CD4-positive, alpha-beta T cell treated with Interleukin-17A for 1 hour (primary cell): Measurements from ENCODE around the gene DUSP22.
A peak's percentile ranks its signal among the peaks of the same experiment; 100 is the strongest.

Experiments
- DNase-seq: peaks from one replicate; pipeline ENCODE4 v3.0.0-alpha.2; 2020

The DUSP22 gene

DNA sequence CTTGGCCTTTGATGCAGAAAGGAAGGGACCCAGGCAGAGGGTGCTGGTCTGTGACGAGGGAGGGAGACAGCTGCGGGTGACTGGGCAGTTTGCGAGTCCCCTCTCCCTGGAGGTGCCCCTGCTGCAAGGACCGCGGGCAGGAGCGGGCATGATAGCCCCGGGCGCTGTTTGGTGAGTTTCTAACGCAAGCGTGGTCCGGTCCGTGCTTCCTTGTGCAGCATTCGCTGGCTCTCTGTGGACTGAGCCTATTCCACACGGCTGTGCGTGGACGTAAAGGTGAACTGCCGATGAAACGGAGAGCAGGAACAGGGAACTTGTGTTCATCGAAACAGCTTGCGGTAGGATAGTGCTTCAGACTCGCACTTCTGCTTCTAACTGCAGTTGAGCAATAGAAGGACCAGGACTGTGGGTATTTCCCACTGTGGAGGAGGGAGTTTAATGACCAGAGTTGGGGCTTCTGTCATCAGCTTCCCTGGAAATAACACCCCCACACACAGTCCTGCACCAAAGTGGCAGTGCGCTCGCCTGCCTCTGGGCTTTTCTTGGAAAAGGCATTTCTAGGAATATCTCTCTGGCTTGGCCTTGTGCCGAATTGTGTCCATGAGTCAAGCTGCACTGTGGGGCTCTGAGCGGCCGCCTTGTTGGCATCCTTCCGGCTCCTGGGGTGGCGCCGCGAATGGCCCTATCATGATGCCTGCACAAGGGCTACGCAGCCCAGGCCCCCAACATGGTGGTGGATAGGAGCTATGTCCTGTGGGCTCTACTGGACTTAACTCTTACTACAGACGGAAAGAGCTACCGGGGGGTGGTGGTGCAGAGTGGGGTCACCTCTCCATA, 48.9 kb downstream of the DUSP22 start:
- DNase-seq, result peak; percentile 48

DNA sequence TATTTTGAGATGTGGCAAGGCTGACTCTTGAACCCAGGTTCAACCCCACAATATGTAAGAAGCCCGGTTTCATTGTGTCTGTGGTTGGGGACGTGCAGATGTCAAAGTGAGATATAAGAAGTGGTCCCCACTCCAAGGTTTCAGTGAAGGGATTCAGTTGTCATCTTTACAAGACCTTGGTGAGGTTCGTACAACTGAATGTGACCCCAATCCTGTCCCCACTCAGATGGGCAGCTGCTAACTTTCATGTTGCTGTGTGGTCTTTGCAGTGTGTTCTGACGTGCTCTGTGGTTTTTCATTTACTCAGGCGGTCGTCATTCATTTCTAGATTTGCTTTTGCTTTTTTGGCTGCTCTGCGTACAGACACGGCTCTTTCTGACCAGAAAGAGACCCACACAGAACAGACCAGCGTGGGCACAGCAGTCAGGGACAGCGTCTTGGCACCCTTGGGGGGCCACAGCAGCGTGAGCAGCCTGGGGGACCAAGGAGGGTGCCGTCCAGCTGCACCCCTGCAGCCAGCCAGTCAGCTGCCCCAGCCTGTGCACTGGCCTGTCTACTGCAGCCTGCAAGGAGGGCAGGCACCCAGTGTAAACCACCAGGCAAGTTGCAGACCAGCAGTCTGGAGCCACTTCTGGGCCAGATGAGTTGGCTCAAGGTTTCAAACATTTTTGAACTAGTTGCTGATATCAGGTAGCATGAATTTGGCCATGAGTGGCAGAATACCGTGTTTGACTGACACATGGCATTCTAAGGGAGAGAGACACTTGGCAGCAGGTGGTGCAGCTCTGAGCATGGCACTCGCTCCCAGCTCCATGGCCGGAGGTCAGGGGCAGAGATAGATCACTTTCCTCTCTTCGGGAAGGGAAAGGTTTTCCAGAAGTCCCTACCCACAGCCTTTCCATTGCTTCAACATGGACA, 49.9 kb downstream of the DUSP22 start:
- no peak for DNase-seq

DNA sequence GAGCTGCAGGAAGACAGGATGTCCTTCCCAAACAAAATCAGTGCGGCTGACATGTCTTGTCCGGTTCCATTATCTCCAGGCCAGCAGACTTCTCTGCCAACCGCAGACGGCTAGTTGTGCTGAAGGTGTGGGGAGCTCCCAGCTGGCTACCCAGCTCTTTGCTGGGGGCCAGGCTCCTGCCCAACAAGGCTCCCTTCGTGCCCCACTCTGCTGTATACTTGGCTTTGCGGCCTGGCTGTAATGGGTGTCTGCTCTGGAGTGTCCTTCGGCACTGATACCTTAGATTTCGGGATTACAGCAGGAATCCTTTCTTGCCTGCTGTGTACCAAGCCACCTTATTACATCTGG, 50.5 kb downstream of the DUSP22 start:
- DNase-seq, result no peak

DNA sequence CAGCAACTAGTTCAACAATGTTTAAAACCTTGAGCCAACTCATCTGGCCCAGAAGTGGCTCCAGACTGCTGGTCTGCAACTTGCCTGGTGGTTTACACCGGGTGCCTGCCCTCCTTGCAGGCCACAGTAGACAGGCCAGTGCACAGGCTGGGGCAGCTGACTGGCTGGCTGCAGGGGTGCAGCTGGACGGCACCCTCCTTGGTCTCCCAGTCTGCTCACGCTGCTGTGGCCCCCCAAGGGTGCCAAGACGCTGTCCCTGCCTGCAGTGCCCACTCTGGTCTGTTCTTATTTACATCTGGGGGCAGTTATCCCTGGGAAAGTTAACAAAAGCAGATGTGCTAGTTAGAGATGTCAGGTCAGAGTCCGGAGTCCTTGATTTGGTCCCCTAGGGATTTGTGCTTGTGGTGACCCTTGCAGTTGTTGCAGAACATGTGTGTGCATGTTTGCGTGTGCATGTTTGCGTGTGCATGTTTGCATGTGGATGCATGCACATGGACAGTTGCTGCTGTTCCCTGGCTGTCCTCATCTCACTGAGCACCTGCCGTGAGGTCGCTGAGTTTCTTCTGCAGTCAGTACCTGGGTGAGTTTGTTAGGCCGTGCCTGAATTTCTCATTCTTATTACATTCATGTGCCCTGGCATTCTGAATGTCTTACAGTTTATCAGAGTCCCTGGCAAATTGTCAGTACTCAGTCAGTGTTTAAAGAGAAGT, 51.1 kb downstream of the DUSP22 start:
- DNase-seq, result no peak

DNA sequence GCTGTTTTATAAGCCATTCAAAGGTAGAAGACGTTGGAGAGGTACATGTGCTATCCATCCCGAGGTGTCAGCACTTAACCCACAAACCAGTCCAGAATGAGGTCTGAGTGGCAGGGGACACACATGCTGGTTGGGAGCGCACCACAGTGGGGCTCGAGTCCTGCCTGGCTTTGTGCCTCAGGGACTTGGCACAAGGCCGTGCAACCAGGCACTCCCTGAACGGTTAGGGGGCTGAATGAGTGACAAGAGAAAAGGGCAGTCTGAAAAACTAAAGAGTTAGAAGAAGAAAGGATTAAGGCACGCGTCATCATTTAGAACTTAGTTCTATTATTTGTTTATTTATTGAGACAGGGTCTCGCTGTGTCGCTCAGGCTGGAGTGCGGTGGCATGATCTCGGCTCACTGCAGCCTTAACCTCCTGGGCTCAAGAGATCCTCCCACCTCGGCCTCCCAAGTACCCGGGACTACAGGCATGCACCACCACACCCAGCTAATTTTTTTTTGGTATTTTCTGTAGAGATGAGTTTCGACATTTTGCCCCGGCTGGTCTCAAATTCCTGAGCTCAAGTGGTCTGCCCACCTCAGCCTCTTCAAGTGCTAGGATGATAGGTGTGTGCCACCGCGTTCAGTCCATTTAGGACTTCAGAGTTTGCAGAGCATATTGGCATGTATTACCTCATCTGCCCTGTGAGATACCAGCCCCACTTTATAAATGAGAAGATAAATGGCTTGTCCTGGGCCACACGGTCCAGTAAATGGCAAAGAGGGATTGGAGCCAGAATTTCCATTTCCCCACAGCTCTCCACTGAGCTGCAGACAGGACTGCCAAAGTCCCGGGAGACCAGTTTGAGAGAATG, 51.9 kb downstream of the DUSP22 start:
- DNase-seq, result no peak

DNA sequence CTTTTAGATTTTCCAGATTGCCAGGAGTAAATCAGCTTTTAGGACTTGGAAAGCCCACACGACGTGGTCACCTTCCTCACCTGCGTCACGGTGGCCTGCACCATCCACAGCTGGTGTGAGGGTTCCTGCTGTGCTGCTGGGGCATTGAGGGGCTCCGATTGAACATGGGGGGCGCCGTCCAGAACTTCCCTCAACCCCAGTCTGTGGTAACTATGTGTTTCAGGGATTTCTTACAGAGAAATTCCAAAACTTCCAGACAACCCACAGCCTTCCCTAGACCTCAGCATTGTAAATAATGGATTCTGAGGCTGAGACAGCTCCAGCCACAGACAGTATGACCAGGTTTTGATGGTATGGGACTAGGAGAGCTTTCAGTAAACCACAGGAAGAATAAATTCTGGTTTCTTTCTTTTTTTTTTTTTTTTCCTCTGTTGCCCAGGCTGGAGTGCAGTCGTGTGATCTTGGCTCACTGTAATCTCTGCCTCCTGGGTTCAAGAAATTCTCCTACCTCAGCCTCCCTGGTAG, 52.6 kb downstream of the DUSP22 start:
- no peak for DNase-seq

DNA sequence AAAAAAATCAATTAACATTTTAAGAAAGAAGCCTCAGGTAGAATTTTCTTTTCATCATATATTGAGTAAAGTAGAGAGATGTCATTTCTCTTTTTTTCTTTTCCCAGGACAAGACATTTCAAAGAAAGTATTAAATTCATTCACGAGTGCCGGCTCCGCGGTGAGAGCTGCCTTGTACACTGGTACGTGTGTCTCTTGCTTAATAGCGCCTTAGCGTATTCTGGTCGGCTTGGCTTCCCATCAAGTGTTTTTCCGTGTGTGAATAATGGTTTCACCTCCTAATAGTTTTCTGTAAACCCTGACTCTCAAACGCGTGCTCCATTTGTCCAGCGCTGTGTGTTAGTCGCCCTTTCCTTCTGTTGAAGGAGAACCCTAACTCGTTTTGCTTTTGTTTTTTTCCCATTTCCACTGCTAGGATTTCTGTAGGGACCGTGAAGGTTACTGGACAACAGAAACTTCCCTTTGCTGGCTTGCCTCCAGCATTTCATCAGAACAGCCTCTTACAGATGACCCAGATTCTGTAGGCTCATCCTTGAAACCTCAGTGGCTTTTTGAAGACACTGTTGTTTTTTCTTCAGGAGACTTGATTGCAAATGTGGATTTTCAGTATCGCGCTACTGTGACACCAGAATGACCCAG, 53.6 kb downstream of the DUSP22 start:
- no peak for DNase-seq

DNA sequence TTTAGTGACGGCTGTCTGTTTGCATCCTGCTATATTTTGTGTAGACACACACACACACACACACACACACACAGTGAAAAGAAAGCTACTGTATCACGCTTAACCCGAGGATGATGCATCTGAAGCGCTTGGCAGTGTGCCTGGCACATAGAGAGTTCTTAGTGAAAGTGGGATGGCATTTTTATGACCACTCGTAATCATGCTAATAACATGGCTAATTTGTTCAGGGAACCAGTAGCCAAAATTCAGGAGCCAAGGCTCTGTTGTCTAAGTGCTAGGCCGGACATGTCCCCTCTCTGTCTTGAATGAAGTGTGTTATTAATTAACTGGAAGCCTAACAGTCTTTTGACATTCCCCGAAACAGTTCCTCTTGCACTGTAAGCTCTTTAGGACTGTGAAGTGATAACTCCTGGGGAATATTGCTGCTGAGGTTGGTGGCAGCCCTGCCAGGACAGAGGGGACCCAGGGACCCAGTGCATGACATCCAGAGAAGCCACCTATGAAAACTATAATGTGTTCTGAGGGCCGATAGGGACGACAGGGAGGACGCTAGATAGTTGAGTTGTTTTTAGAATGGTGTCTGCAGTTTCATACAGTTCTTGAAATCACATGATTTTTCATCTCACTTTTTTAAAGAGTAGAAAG, 54.2 kb downstream of the DUSP22 start:
- no peak for DNase-seq

DNA sequence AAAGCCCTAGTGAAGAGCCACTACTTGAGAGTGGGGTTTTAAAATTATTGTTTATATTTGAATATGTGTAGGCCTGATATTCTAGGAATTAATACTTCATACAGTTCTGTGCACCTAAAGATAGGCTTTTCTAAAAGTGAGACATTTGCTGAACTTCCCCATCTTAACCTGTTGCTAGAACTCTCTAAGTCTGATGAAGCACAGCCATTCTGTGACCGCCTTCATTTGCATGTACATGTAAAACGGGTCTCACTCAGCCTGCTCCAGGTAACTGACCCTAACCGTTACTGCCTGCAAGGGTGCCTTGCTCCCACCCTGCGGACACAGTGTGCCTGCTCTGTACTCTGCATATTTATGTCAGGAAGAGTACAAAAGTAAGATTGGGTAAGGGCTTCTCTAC, 54.9 kb downstream of the DUSP22 start:
- no peak for DNase-seq

DNA sequence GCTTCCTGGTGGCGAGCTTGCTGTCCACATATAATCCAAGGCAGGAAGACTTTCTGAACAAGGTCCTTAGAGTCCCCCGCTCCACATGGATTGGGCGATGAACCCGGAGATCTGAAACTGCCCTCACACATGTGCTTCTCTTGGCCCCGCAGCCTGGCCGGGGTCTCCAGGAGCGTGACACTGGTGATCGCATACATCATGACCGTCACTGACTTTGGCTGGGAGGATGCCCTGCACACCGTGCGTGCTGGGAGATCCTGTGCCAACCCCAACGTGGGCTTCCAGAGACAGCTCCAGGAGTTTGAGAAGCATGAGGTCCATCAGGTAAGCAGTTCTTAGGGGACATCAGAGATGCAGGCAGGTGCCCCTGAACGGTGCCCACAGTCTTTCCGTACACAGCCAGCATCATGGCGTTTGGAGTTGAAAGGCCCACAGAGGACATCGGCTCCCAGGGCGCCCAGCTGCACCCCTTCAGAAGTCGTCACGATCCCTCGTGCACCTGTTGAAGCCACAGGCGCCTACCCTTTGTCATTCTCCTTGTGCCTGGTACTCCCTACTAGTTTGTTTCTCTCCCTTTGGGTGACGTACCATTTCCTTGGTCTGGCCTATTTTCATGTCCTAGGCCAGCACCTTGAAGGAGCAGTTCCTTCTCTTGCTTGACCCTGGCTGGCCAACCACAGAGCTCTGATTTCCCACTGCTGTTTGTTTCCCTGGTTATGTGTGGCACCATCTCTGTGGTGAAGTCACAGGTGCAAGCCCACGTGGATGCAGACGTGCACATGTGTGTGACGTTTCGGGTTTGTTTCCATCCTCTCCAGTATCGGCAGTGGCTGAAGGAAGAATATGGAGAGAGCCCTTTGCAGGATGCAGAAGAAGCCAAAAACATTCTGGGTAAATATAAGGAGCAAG, 55.9 kb downstream of the DUSP22 start:
- no peak for DNase-seq

DNA sequence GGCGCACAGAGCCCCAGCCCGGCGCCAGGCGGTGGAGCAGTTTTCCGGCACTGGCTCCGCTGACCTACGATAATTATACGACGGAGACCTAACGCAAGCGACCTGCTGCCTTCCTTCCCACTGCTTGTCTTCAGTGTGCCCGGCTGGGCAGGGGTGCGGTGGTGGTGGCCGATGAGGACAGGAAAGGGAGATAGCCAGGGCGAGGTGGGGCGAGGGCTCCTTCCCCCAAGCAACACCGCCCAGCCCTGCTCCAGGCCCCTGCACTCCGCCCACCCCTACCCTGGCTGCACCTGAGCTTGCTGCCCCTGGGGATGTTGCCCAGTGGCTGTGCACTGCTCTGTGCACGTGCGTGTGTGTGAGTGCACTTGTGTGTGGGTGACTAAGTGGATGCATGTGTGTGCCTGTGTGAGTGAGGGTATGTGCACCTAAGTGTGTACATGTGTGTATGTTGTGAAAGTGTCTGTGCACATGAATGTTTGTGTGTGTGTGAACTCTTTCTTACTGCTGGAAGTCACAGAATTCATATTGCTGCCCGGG, 56.6 kb downstream of the DUSP22 start:
- DNase-seq, result no peak

DNA sequence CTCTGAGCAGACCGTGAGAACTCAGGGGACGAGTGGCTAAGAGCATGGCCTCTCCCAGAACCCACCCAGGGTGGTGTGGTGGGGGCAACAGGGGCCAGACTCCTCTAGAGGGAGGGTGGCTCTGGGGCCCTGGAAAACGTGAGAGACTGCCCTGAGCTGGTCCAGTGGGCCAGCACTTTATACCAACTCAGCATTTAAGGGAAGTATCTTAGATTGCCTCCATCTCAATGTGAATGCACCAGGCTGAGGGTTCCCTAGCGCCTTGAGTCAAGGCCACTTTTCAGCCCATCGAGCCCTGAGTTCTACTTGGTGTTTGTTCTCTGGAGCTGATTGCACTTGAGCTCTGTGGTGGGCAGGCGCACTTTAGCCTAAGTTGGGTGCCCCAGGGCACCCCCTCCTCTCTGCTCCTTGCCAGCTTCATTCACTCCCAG, 57.2 kb downstream of the DUSP22 start:
- DNase-seq, result no peak

DNA sequence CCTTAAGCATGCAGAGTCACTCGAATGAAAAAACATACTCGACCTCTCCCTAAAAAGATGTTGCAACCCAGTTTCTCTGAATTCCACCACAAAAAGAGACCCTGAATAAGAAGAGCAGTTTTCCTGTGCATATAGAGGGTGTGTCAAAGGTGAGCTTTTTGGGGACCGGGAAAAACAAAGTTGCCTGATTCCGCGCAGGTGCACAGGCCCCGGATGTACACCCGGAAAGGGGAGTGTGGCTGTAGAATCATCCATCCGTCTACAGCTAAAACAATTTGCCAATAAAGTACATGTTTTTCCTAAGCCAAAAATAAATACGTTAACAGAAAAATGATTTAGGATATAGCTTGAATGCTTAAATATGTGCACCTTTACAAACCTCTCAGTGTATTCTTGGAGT, 58.1 kb downstream of the DUSP22 start:
- DNase-seq, result no peak

DNA sequence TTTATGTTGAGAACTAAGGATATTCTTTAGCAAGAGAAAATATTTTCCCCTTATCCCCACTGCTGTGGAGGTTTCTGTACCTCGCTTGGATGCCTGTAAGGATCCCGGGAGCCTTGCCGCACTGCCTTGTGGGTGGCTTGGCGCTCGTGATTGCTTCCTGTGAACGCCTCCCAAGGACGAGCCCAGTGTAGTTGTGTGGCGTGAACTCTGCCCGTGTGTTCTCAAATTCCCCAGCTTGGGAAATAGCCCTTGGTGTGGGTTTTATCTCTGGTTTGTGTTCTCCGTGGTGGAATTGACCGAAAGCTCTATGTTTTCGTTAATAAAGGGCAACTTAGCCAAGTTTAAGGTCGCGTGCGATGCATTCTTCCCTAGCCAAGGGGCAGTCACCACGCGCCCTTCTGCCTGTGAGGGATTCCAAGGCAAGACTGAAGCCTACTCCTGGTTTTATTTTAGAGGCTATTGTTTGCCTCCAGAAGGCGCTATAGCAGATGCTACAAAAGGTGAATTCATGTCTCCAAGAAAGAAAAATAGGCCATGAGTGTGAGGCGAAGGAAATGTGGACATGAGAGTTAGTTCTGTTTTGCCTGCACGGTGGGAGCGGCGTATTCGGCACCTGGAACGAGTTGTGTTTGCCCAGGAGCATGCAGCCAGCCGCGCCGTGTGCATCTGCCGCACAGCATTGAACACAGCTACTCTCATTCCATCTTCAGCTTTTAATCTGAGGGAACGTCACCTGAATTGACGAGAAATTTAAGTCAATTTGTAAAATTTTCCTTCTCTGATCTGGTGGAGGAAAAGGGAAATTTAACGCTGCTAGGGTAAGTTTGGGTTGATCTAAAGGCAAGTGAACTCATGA, 59.0 kb downstream of the DUSP22 start:
- no peak for DNase-seq

DNA sequence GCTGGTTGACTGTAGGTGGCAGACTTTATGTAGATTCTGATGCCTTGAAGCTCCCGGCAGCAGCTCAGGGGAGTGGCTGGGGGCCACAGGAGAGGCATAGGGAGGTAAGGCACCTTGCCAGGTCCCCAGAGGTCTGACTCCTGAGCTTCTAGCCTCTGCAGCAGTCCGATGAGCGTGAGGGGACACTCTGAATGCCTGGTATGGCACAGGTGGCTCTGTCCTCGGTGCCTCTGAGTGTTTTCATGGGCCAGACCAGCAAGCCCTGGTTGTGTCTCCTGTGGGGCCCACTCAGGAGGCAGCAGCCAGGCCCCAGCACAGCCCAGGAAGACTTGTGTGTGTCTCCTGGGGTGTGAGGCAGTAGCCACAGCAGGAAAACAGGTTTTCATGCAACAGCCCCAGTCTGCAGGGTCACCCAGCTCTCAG, 59.6 kb downstream of the DUSP22 start:
- no peak for DNase-seq

DNA sequence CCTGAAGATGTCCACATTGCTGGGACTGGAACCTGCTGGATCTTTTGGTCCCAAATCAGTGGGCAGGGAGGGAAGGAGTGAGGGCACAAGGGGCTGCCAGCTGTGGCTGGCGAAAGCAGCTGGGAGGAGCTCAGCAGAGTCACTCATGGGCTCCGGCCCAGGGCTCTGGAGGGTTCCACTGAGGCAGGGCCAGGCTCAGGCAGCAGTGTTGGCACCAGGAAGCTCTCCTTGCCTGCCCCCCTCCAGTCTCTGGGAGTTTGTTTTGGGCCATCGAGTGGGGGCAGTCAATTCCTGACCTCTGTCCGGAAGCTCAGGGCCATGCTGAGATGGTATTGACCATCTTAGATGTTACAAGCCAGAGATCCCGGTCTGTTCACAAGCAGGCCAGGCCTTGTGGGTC, 60.2 kb downstream of the DUSP22 start:
- no peak for DNase-seq

DNA sequence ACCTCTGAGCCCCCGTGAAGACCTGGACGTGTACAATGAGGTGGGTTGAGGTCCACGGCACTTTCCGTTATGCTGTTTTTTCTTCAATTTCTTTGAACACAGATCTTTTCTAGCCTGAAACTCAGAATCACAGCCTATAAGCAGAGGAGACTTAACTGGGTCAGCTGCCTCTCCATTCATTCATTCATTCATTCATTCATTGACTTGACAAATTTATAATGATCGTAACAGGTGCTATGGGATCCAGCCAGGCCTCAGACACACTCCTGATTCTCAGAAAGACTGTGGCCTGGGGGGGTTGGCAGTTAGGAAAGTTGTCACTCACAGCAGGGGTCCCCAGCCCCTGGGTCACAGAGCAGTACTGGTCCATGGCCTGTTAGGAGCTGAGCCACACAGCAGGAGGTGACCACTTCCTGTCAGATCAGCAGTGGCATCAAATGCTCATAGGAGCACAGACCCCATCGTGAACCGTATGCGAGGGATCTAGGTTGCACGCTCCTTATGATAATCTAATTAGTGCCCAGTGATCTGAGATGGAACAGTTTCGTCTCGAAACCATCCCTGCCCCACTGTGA, 60.7 kb downstream of the DUSP22 start:
- DNase-seq, result no peak
